Breast epithelium (tissue), 3 donors: ENCODE data around the gene CAMTA1.

ENCODE experiments used
- POLR2A ChIP-seq: fragments of 450-650 bp; IDR thresholded peaks from one replicate; pipeline ENCODE4 v1.6.1; 2016; ENCODE audit warnings: antibody characterized with exemption, mild to moderate bottlenecking, moderate library complexity
- TF ChIP-seq, protein P1 (sequence below), 3 donors: fragments of 450-650 bp; IDR thresholded peaks; one replicate each; pipeline ENCODE4 v1.5.1; 2016 to 2017; ENCODE audit warnings: antibody characterized with exemption in 3 of 3, mild to moderate bottlenecking in 3 of 3, moderate library complexity in 3 of 3

- TF ChIP-seq, protein P1, sequence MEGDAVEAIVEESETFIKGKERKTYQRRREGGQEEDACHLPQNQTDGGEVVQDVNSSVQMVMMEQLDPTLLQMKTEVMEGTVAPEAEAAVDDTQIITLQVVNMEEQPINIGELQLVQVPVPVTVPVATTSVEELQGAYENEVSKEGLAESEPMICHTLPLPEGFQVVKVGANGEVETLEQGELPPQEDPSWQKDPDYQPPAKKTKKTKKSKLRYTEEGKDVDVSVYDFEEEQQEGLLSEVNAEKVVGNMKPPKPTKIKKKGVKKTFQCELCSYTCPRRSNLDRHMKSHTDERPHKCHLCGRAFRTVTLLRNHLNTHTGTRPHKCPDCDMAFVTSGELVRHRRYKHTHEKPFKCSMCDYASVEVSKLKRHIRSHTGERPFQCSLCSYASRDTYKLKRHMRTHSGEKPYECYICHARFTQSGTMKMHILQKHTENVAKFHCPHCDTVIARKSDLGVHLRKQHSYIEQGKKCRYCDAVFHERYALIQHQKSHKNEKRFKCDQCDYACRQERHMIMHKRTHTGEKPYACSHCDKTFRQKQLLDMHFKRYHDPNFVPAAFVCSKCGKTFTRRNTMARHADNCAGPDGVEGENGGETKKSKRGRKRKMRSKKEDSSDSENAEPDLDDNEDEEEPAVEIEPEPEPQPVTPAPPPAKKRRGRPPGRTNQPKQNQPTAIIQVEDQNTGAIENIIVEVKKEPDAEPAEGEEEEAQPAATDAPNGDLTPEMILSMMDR (IDR thresholded peaks at IDR 0.05): no peak
- no peak for TF ChIP-seq POLR2A
Measured at GRCh38 chr1:6971048-6971447, 185.8 kb downstream of the CAMTA1 start.
